ENCODE data around the gene LCN1.

LCN1 gene

GRCh38 chr9:135488527-135488926 lies 32.7 kb upstream of the LCN1 start:
- no peak for DNase-seq (ENCODE audit: low read depth in 4 of 4, low spot score in 1 of 4)

- DNase-seq (ENCODE audit: low read depth in 4 of 4, low spot score in 1 of 4): no peak
Measured at GRCh38 chr9:135489188-135489906, 31.9 kb upstream of the LCN1 start.

- DNase-seq (ENCODE audit: low read depth in 4 of 4, low spot score in 1 of 4): no peak
Measured at GRCh38 chr9:135490166-135490870, 30.9 kb upstream of the LCN1 start.

GRCh38 chr9:135490980-135491464 lies 30.2 kb upstream of the LCN1 start:
- DNase-seq (ENCODE audit: low read depth in 4 of 4, low spot score in 1 of 4): no peak

GRCh38 chr9:135491764-135492163 lies 29.5 kb upstream of the LCN1 start:
- no peak for DNase-seq (ENCODE audit: low read depth in 4 of 4, low spot score in 1 of 4)

GRCh38 chr9:135492886-135493669 lies 28.2 kb upstream of the LCN1 start:
- DNase-seq (ENCODE audit: low read depth in 4 of 4, low spot score in 1 of 4): no peak

GRCh38 chr9:135494791-135495559 lies 26.3 kb upstream of the LCN1 start:
- DNase-seq (ENCODE audit: low read depth in 4 of 4, low spot score in 1 of 4): no peak

GRCh38 chr9:135498381-135499126 lies 22.7 kb upstream of the LCN1 start:
- no peak for DNase-seq (ENCODE audit: low read depth in 4 of 4, low spot score in 1 of 4)

- peak; percentile 83 to 90 (median 84) for DNase-seq (ENCODE audit: low read depth in 4 of 4, low spot score in 1 of 4)
Measured at GRCh38 chr9:135499326-135500070, 21.7 kb upstream of the LCN1 start.

GRCh38 chr9:135500071-135500524 lies 21.1 kb upstream of the LCN1 start:
- DNase-seq (ENCODE audit: low read depth in 4 of 4, low spot score in 1 of 4): no peak

GRCh38 chr9:135500525-135501260 lies 20.5 kb upstream of the LCN1 start, which contains the start of gene MRPS2:
TSS of gene MRPS2 (plus strand) at chr9:135500682. CDS start at chr9:135500711, 29 bp downstream.
- peak; percentile 64 to 75 (median 69) for DNase-seq (ENCODE audit: low read depth in 4 of 4, low spot score in 1 of 4)

GRCh38 chr9:135501261-135502167 lies 19.7 kb upstream of the LCN1 start:
- DNase-seq (ENCODE audit: low read depth in 4 of 4, low spot score in 1 of 4): peak in 2 of 4 experiments; percentile 51 to 54

- DNase-seq (ENCODE audit: low read depth in 4 of 4, low spot score in 1 of 4): no peak
Measured at GRCh38 chr9:135502168-135502872, 18.9 kb upstream of the LCN1 start.

- DNase-seq (ENCODE audit: low read depth in 4 of 4, low spot score in 1 of 4): no peak
Measured at GRCh38 chr9:135502873-135503321, 18.3 kb upstream of the LCN1 start.

GRCh38 chr9:135503371-135504261 lies 17.6 kb upstream of the LCN1 start:
- no peak for DNase-seq (ENCODE audit: low read depth in 4 of 4, low spot score in 1 of 4)

Measured in stimulated activated CD4-positive, alpha-beta T cell treated with anti-CD3 and anti-CD28 coated beads, Interleukin-1b, Interleukin-23, amount 100 ng/mL, for 24 hours (primary cell).